HepG2 (cell line): ENCODE data around the gene CLMP. TPM values are rescaled to one million over a fixed set of nuclear protein-coding genes. Genes with fewer than 3 reads are reported as not detected.

Experiments used
- ATAC-seq: fragments of 200-7000 bp; cut with Tn5 transposase; 3 replicates; pipeline ENCODE4 v1.9.1; 2020; ENCODE audit warnings: mild to moderate bottlenecking, moderate library complexity
- BruUV-seq: library from RNA; stranded (reverse); fragments of 400-500 nt; replicated peaks from 2 replicates; lab custom pipeline; 2021; lab: Mats Ljungman, UMichigan
- CTCF ChIA-PET: fragments of 300-600 bp; formaldehyde crosslinking; extraction: SDS; loops from one replicate; lab custom pipeline; 2021; ENCODE audit warnings: low total read pairs, inconsistent platforms, low intra/inter-chr PET ratio; lab: Yijun Ruan, JAX
- POLR2A ChIA-PET: fragments of 350-600 bp; sonication (Branson Sonifier 250); formaldehyde crosslinking; loops from one replicate; lab custom pipeline; 2020; ENCODE audit warnings: antibody characterized with exemption, inconsistent platforms; lab: Yijun Ruan, JAX
- DNase-seq: peaks from one replicate; pipeline ENCODE4 v3.0.0-alpha.2; 2015; ENCODE audit warnings: low spot score
- FAIRE-seq: peaks from 3 replicates; lab custom pipeline; 2011; peaks lifted over from hg19 to GRCh38; lab: Jason Lieb, UNC
- H2AFZ ChIP-seq: one replicate; pipeline ENCODE4 v1.6.1; 2011; ENCODE audit warnings: low read length, inconsistent platforms
- H3K27ac ChIP-seq: fragments of 300-600 bp; 3 replicates; pipeline ENCODE4 v1.8.0; 2011; ENCODE audit warnings: mixed run types, mild to moderate bottlenecking, mixed read lengths, low read length, inconsistent platforms; ENCODE audit not compliant: insufficient read depth; ENCODE audit errors: extremely low read length
- H3K27me3 ChIP-seq, 2 experiments: fragments of 200-600 bp in 1 of 2; 2 replicates in 1 of 2; 3 replicates in 1 of 2; pipeline versions ENCODE4 v1.6.0 to v1.8.0; 2011; ENCODE audit warnings: low read length in 2 of 2, mild to moderate bottlenecking in 2 of 2, moderate library complexity in 2 of 2, inconsistent platforms in 1 of 2; ENCODE audit not compliant: insufficient read depth in 2 of 2, control insufficient read depth in 1 of 2
- H3K36me3 ChIP-seq, 2 experiments: fragments of 200-600 bp in 1 of 2; replicated peaks in 1 of 2; 2 replicates in 1 of 2; 3 replicates in 1 of 2; pipeline versions ENCODE4 v1.5.1 to v1.8.0; 2011; ENCODE audit warnings: low read length in 2 of 2, inconsistent platforms in 1 of 2; ENCODE audit not compliant: insufficient read depth in 2 of 2, control insufficient read depth in 1 of 2
- H3K4me1 ChIP-seq: 2 replicates; pipeline ENCODE4 v1.5.1; 2012; ENCODE audit warnings: low read length, inconsistent platforms; ENCODE audit not compliant: insufficient read depth
- H3K4me2 ChIP-seq: 2 replicates; pipeline ENCODE4 v1.6.0; 2011; ENCODE audit warnings: low read depth, low read length, inconsistent platforms
- H3K4me3 ChIP-seq, 3 experiments: fragments of 200-600 bp in 1 of 3; sonication (generic), shearing (Covaris generic) in 1 of 3; replicated peaks in 1 of 3; 2 replicates each; pipeline ENCODE4 v1.5.1; 2011 to 2016; ENCODE audit warnings: low read length in 3 of 3, inconsistent platforms in 2 of 3, low read depth in 2 of 3, mild to moderate bottlenecking in 2 of 3, control low read depth in 1 of 3, mixed read lengths in 1 of 3; ENCODE audit not compliant: insufficient read depth in 1 of 3
- H3K79me2 ChIP-seq: one replicate; pipeline ENCODE4 v1.6.1; 2011; ENCODE audit warnings: low read length, inconsistent platforms; ENCODE audit not compliant: insufficient read depth
- H3K9ac ChIP-seq: 2 replicates; pipeline ENCODE4 v1.6.0; 2011; ENCODE audit warnings: mild to moderate bottlenecking, low read depth, low read length, inconsistent platforms; ENCODE audit not compliant: insufficient read depth
- H3K9me3 ChIP-seq: 2 replicates; pipeline ENCODE4 v1.5.1; 2012; ENCODE audit warnings: mild to moderate bottlenecking, low read length
- H4K20me1 ChIP-seq: 2 replicates; pipeline ENCODE4 v1.6.0; 2011; ENCODE audit warnings: inconsistent platforms, mild to moderate bottlenecking, low read length, moderate library complexity; ENCODE audit not compliant: insufficient read depth
- ATM ChIP-seq: fragments of 450-650 bp; IDR thresholded peaks from 2 replicates; pipeline ENCODE4 v1.7.1; 2017; ENCODE audit warnings: mild to moderate bottlenecking, borderline replicate concordance
- ATRX ChIP-seq: sonication (generic); formaldehyde crosslinking; IDR thresholded peaks from 2 replicates; pipeline ENCODE4 v1.4.0; 2020; ENCODE audit warnings: missing genetic modification reagents, borderline replicate concordance
- CEBPB ChIP-seq: IDR thresholded peaks from 2 replicates; pipeline ENCODE4 v1.6.1; 2011; ENCODE audit warnings: low read depth, low read length, improper control_type of control experiment, borderline replicate concordance
- HDAC2 ChIP-seq: sonication (generic); formaldehyde crosslinking; IDR thresholded peaks from 2 replicates; pipeline ENCODE4 v1.4.0; 2020; ENCODE audit warnings: missing genetic modification reagents
- IKZF4 ChIP-seq: sonication (generic); formaldehyde crosslinking; IDR thresholded peaks from 2 replicates; pipeline ENCODE4 v1.5.1; 2020; ENCODE audit warnings: borderline replicate concordance, mild to moderate bottlenecking, low read depth, missing genetic modification reagents; ENCODE audit errors: not compliant biosample characterization
- KMT2B ChIP-seq: IDR thresholded peaks from 2 replicates; pipeline ENCODE4 v1.6.1; 2016; ENCODE audit warnings: missing genetic modification reagents, missing compliant biosample characterization
- NCOA1 ChIP-seq: sonication (generic); formaldehyde crosslinking; IDR thresholded peaks from 2 replicates; pipeline ENCODE4 v1.9.0; 2021; ENCODE audit warnings: missing genetic modification reagents
- PHF8 ChIP-seq: sonication (generic); formaldehyde crosslinking; IDR thresholded peaks from 2 replicates; pipeline ENCODE4 v1.5.0; 2020; ENCODE audit warnings: missing genetic modification reagents
- RBAK ChIP-seq: sonication (generic); formaldehyde crosslinking; IDR thresholded peaks from 2 replicates; pipeline ENCODE4 v1.5.1; 2020; ENCODE audit warnings: mild to moderate bottlenecking, missing genetic modification reagents
- SOX6 ChIP-seq, 2 experiments: fragments of 450-650 bp in 1 of 2; sonication (generic) in 1 of 2; formaldehyde crosslinking in 1 of 2; IDR thresholded peaks; 2 replicates each; pipeline versions ENCODE4 v1.4.0 to v1.6.1; 2017 to 2020; ENCODE audit warnings: antibody characterized with exemption in 1 of 2, mild to moderate bottlenecking in 1 of 2, missing genetic modification reagents in 1 of 2
- ZNF17 ChIP-seq: sonication (generic); formaldehyde crosslinking; IDR thresholded peaks from 2 replicates; pipeline ENCODE4 v1.5.0; 2020; ENCODE audit warnings: mild to moderate bottlenecking, missing genetic modification reagents
- ZNF777 ChIP-seq: sonication (generic); formaldehyde crosslinking; IDR thresholded peaks from 2 replicates; pipeline ENCODE4 v1.4.0; 2020; ENCODE audit warnings: missing genetic modification reagents
- ZNF800 ChIP-seq: sonication (generic); formaldehyde crosslinking; IDR thresholded peaks from 2 replicates; pipeline ENCODE4 v1.4.0; 2020; ENCODE audit warnings: missing genetic modification reagents
- ZSCAN25 ChIP-seq: sonication (generic); formaldehyde crosslinking; IDR thresholded peaks from 2 replicates; pipeline ENCODE4 v1.8.0; 2022; ENCODE audit warnings: mild to moderate bottlenecking, missing genetic modification reagents
- WGBS: methylation state at CpG from one replicate; pipeline ENCODE4 v1.1.6; 2017; ENCODE audit warnings: low lambda C conversion rate; 5-methylcytosine and 5-hydroxymethylcytosine counted together
- in situ Hi-C: cut with HindIII; loops from 2 replicates; pipeline ENCODE4 v1.10.0; 2017; ENCODE audit warnings: low pct_unique_long_range_greater_than_20kb; ENCODE audit not compliant: extremely low pct_ligation_motif_present
- intact Hi-C: fragments of 100-400 bp; cut with micrococcal nuclease; formaldehyde crosslinking; loops from one replicate; pipeline ENCODE4 v1.10.0; 2022; ENCODE audit not compliant: unreplicated experiment
- polyA plus RNA-seq, 8 experiments: library from polyadenylated mRNA; depleted of rRNA in 3 of 8; stranded (reverse) in 7 of 8; unstranded in 1 of 8; fragments of >200 nt; fragmentation: Illumina TruSeq in 4 of 8; extraction: Trizol in 4 of 8; gene quantifications; 2 replicates each; pipeline versions ENCODE4 v1.2.1 to v1.2.3, GENCODE V29; 2011 to 2016; ENCODE audit warnings: low read depth in 4 of 8, missing spikeins in 1 of 8, mixed read lengths in 1 of 8; ENCODE audit not compliant: insufficient read depth in 1 of 8
- total RNA-seq, 5 experiments: library from RNA; depleted of rRNA; stranded (reverse); fragments of >200 nt; fragmentation: Illumina TruSeq; extraction: Trizol; gene quantifications; 2 replicates each; pipeline ENCODE4 v1.2.3, GENCODE V29; 2016; ENCODE audit warnings: low read depth in 1 of 5

The CLMP gene
- total and polyA plus RNA-seq, 2 of the 13 experiments (the other 11 are each of a cell fraction or from before 2014, with no cell fraction given) = not detected

DNA sequence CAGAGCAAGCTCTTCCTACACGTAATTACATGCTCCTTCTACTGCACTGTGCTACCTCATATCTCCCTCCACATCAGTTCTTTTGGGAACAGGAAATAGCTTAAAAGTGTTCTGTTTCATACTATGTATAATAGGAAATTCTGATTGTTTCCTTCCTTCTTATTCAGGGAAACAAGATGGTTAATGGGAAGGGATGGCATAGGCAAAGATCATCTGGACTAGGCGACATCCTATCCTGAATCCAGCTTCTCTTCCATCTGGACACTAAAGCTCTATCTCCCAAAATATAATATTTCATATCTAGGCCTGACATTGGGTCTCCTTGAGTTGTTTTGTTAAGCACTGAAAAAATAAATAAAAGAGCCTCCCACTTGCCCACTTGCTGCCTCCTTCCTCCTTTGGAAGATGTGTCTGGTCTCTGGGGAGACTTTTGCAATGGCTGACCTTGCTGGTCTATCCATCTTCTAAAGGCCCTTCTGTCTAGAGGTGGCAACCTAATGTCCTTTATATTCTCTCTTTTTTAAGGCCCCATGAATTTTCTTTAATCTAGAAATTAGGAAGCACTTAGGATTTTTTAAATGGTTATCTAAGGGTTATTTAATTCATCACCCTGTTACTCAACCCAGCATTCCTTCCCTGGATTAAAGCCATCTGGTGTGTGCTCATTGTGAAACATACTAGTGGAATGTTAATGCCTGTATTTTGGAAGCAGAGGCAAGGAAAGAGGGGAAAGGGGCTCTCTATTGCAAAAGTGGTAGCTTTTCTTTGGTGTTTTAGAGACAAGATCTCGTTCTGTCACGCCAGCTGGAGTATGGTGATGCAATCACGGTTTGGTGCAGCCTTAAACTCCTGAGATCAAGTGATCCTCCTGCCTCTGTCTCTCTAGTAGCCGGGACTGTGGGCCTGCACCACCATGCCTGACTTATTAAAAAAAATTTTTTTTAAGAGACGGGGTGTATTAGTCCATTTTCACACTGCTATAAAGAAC, 20.6 kb downstream of the CLMP start:
- Histone ChIP-seq H4K20me1 (no peaks in the 10 kb centered on the region), H3K27ac (no peak overlapping the region), H3K4me2 (no peak overlapping the region), H3K36me3 (no peaks in the 10 kb centered on the region), H3K4me3 (no peak overlapping the region), H3K9ac (no peak overlapping the region), H3K4me1 (no peaks in the 10 kb centered on the region), H3K79me2 (no peaks in the 10 kb centered on the region), H2AFZ (no peak overlapping the region), H3K27me3 (peaks cover 0 to 1% of the 10 kb centered on the region in 2 experiments; a peak in 1 of 5 replicates), H3K9me3 (no peaks in the 10 kb centered on the region)
- ChIA-PET CTCF (no interaction called here), POLR2A (no interaction called here)
- no TSS peak for BruUV-seq
- no peak for ATAC-seq
- 18% methylated on average over 7 of the region's 7 CpGs for WGBS
- no peak for DNase-seq
- intact Hi-C loops = no loop called here
- TF ChIP-seq CEBPB = peak; percentile 45; the same call in 1 of the 2 replicates
- TF ChIP-seq ZNF800 (CRISPR knock-in tag) = no peak
- in situ Hi-C loops = no loop called here
- FAIRE-seq = no peak

DNA sequence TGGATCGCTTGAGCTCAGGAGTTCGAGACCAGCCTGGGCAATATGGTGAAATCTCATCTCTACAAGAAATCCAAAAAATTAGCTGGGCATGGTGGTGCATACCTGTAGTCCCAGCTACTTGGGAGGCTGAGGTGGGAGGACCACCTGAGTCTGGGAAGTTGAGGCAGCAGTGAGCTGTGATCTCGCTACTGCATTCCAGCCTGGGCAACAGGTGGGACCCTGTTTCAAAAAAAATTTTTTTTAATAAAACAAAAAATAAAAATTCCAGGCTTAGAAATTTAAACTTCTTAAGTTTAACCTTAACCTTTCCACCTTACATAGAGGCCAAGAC, 21.2 kb downstream of the CLMP start:
- Histone ChIP-seq H3K4me2 (no peak overlapping the region), H3K79me2 (no peaks in the 10 kb centered on the region), H3K4me3 (no peak overlapping the region), H3K9ac (no peak overlapping the region), H3K27ac (no peak overlapping the region), H3K9me3 (no peaks in the 10 kb centered on the region), H3K27me3 (peaks cover 0 to 1% of the 10 kb centered on the region in 2 experiments; a peak in 1 of 5 replicates), H4K20me1 (no peaks in the 10 kb centered on the region), H3K4me1 (no peaks in the 10 kb centered on the region), H2AFZ (no peak overlapping the region), H3K36me3 (no peaks in the 10 kb centered on the region)
- WGBS = 40% methylated on average over 3 of the region's 3 CpGs
- DNase-seq (no peak), FAIRE-seq (no peak), ATAC-seq (no peak)
- POLR2A ChIA-PET = no interaction called here
- CTCF ChIA-PET = no interaction called here
- in situ Hi-C loops (no loop called here), intact Hi-C loops (no loop called here)
- TF ChIP-seq PHF8 (CRISPR knock-in tag) (no peak), ZNF17 (CRISPR knock-in tag) (no peak), ATRX (no peak), NCOA1 (no peak), IKZF4 (CRISPR knock-in tag) (no peak), SOX6 (IDR thresholded peaks at IDR 0.05) (no peak), SOX6 (CRISPR knock-in tag; IDR thresholded peaks at IDR 0.05) (no peak), RBAK (CRISPR knock-in tag) (no peak), ZNF777 (CRISPR knock-in tag) (no peak), ZSCAN25 (CRISPR knock-in tag) (no peak), HDAC2 (CRISPR knock-in tag) (no peak), ATM (no peak), KMT2B (CRISPR knock-in tag) (no peak)
- no TSS peak for BruUV-seq
